ENCODE data around the gene JAZF1.

JAZF1 gene

DNA sequence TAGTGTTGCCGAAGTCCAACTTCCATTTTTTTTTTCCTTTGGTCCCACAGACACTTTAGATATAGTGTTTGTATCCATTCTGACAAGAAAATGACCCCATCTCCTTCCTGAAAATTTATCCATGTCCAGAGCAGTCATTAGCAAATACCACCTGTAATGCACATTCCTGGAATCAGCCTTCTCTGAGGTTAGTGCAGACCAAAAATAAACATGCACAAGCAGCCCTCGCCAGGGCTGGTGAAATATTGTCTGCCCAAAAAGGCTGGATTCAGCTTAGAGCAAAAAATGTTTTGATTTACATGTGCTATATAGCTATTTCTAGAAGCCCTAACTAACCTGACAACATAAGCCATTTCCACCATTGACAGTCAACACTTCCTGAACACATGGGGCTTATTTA is 294.9 kb downstream of the JAZF1 start:
- Histone ChIP-seq H3K4me2 (no peak overlapping the region), H3K27me3 (ENCODE audit: insufficient read depth, low read depth) (no peaks in the 10 kb centered on the region), H3K27ac (no peak overlapping the region), H3K4me1 (ENCODE audit: low read depth, poor library complexity, severe bottlenecking) (peaks cover 23% of the 10 kb centered on the region), H3K9ac (no peak overlapping the region), H2AFZ (ENCODE audit: low read depth) (no peak overlapping the region), H3K79me2 (ENCODE audit: insufficient read depth, low read depth) (no peaks in the 10 kb centered on the region), H4K20me1 (ENCODE audit: insufficient read depth) (no peaks in the 10 kb centered on the region), H3K4me3 (IDR thresholded peaks at IDR 0.05; ENCODE audit: insufficient read depth, low read depth, low read length) (no peak overlapping the region), H3K36me3 (ENCODE audit: insufficient read depth) (no peaks in the 10 kb centered on the region)
- TF ChIP-seq, protein P1, sequence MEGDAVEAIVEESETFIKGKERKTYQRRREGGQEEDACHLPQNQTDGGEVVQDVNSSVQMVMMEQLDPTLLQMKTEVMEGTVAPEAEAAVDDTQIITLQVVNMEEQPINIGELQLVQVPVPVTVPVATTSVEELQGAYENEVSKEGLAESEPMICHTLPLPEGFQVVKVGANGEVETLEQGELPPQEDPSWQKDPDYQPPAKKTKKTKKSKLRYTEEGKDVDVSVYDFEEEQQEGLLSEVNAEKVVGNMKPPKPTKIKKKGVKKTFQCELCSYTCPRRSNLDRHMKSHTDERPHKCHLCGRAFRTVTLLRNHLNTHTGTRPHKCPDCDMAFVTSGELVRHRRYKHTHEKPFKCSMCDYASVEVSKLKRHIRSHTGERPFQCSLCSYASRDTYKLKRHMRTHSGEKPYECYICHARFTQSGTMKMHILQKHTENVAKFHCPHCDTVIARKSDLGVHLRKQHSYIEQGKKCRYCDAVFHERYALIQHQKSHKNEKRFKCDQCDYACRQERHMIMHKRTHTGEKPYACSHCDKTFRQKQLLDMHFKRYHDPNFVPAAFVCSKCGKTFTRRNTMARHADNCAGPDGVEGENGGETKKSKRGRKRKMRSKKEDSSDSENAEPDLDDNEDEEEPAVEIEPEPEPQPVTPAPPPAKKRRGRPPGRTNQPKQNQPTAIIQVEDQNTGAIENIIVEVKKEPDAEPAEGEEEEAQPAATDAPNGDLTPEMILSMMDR (conservative IDR thresholded peaks at IDR 0.05; ENCODE audit: low read depth, low read length), result no peak

DNA sequence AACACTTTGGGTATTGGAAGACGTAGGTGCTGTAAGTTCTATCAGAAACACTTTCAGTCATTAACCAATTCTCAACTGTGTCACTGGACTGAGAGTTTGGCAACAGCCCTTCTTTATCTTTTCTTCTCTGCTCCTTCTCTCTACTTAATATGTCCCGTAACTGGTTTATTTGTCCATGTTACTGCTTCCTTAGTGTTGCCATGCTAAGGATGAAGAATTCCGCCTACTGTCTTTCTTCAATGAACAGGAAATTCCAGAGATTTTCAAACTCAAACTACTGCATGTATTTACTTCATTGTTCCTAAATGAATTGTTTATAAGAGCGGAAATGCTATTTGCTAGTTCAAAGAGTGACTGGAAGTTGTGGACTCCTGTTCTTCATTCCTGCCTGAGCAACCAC is 296.9 kb downstream of the JAZF1 start:
- Histone ChIP-seq H3K27me3 (ENCODE audit: insufficient read depth, low read depth) (no peaks in the 10 kb centered on the region), H4K20me1 (ENCODE audit: insufficient read depth) (no peaks in the 10 kb centered on the region), H3K4me3 (IDR thresholded peaks at IDR 0.05; ENCODE audit: insufficient read depth, low read depth, low read length) (no peak overlapping the region), H2AFZ (ENCODE audit: low read depth) (no peak overlapping the region), H3K27ac (no peak overlapping the region), H3K4me2 (no peak overlapping the region), H3K9ac (no peak overlapping the region), H3K79me2 (ENCODE audit: insufficient read depth, low read depth) (no peaks in the 10 kb centered on the region), H3K36me3 (ENCODE audit: insufficient read depth) (no peaks in the 10 kb centered on the region), H3K4me1 (ENCODE audit: low read depth, poor library complexity, severe bottlenecking) (peaks cover 5% of the 10 kb centered on the region)
- TF ChIP-seq, protein P1 (conservative IDR thresholded peaks at IDR 0.05; ENCODE audit: low read depth, low read length), result no peak

DNA sequence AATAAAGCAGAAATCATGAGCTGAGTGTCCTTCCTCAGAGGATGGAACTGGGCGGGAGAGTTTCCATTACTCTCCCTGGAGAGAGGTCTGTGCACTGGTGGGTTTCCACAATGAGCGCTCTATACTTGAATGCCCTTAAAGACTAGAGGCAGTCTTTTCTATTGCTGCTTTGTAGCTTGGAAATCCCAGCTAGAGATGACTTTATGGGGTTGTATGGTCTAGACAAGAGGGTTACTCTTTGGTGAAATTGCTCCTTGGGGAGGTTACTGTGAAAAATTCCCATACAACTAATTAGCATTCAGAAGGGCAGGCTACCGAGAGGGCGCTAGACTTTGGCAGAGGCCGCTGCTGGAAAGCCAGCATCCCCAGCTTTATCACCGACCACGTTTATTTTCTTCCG is 303.8 kb downstream of the JAZF1 start:
- no peak overlapping the region for H2AFZ ChIP-seq (ENCODE audit: low read depth)
- no peak overlapping the region for H3K4me2 ChIP-seq
- no peaks in the 10 kb centered on the region for H3K36me3 ChIP-seq (ENCODE audit: insufficient read depth)
- H3K4me3 ChIP-seq (IDR thresholded peaks at IDR 0.05; ENCODE audit: insufficient read depth, low read depth, low read length), result no peak overlapping the region
- no peaks in the 10 kb centered on the region for H3K79me2 ChIP-seq (ENCODE audit: insufficient read depth, low read depth)
- H3K4me1 ChIP-seq (ENCODE audit: low read depth, poor library complexity, severe bottlenecking), result no peaks in the 10 kb centered on the region
- no peaks in the 10 kb centered on the region for H3K27me3 ChIP-seq (ENCODE audit: insufficient read depth, low read depth)
- no peaks in the 10 kb centered on the region for H4K20me1 ChIP-seq (ENCODE audit: insufficient read depth)
- no peak overlapping the region for H3K27ac ChIP-seq
- H3K9ac ChIP-seq, result no peak overlapping the region
- TF ChIP-seq, protein P1 (conservative IDR thresholded peaks at IDR 0.05; ENCODE audit: low read depth, low read length), result no peak

DNA sequence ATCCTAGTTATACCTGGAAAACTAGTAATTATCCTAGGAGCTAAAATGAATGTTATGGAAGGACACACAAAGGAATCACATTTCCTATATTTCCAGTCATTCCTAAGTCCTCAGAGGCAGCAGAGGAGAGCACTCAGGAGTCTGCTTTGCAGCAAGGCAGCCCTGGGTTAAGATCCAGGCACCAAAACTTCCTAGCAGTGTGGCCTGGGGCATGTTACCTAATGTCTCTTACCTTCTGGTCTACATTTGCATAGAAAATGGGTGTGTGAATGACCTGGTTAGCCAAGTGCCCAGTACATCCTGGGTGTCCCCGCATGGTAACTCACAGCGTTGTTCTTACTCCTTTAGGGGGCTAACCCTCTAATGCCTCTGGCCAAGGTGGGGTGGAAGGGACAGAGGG is 304.8 kb downstream of the JAZF1 start:
- Histone ChIP-seq H3K79me2 (ENCODE audit: insufficient read depth, low read depth) (no peaks in the 10 kb centered on the region), H3K27ac (no peak overlapping the region), H3K27me3 (ENCODE audit: insufficient read depth, low read depth) (no peaks in the 10 kb centered on the region), H3K4me3 (IDR thresholded peaks at IDR 0.05; ENCODE audit: insufficient read depth, low read depth, low read length) (no peak overlapping the region), H4K20me1 (ENCODE audit: insufficient read depth) (no peaks in the 10 kb centered on the region), H3K4me2 (no peak overlapping the region), H3K9ac (no peak overlapping the region), H3K36me3 (ENCODE audit: insufficient read depth) (no peaks in the 10 kb centered on the region), H3K4me1 (ENCODE audit: low read depth, poor library complexity, severe bottlenecking) (no peaks in the 10 kb centered on the region), H2AFZ (ENCODE audit: low read depth) (no peak overlapping the region)
- TF ChIP-seq, protein P1 (conservative IDR thresholded peaks at IDR 0.05; ENCODE audit: low read depth, low read length), result no peak
